H9 (cell line): Measurements from ENCODE around the gene UGT1A3. TPM values are rescaled to one million over a fixed set of nuclear protein-coding genes. Genes with fewer than 3 reads are reported as not detected.

Source experiments
- DNase-seq: peaks from one replicate; pipeline ENCODE4 v3.0.0-alpha.2; 2017
- H2AFZ ChIP-seq: one replicate; pipeline ENCODE4 v1.6.1; 2013; ENCODE audit warnings: mild to moderate bottlenecking, low read length, control low read depth, moderate library complexity
- H2AK5ac ChIP-seq: 2 replicates; pipeline ENCODE4 v1.6.1; 2013; ENCODE audit warnings: low read length, control low read depth, mixed read lengths; ENCODE audit not compliant: insufficient read length
- H2BK120ac ChIP-seq: one replicate; pipeline ENCODE4 v1.6.1; 2013; ENCODE audit warnings: low read depth, mild to moderate bottlenecking, low read length, control low read depth, inconsistent platforms; ENCODE audit not compliant: poor library complexity, severe bottlenecking
- H2BK12ac ChIP-seq: 2 replicates; pipeline ENCODE4 v1.6.1; 2013; ENCODE audit warnings: low read length, control low read depth, mixed read lengths, low read depth; ENCODE audit not compliant: insufficient read length
- H2BK15ac ChIP-seq: 2 replicates; pipeline ENCODE4 v1.6.1; 2013; ENCODE audit warnings: low read depth, low read length, control low read depth
- H2BK20ac ChIP-seq: one replicate; pipeline ENCODE4 v1.6.1; 2013; ENCODE audit warnings: low read depth, mild to moderate bottlenecking, low read length, control low read depth, inconsistent platforms; ENCODE audit not compliant: poor library complexity, severe bottlenecking
- H2BK5ac ChIP-seq: 2 replicates; pipeline ENCODE4 v1.6.1; 2013; ENCODE audit warnings: low read length, control low read depth, mixed read lengths; ENCODE audit not compliant: insufficient read length
- H3K14ac ChIP-seq: 2 replicates; pipeline ENCODE4 v1.6.1; 2013; ENCODE audit warnings: low read length, control low read depth; ENCODE audit not compliant: insufficient read depth
- H3K18ac ChIP-seq: 2 replicates; pipeline ENCODE4 v1.6.1; 2013; ENCODE audit warnings: low read depth, mild to moderate bottlenecking, mixed read lengths, low read length, control low read depth; ENCODE audit not compliant: insufficient read length
- H3K23ac ChIP-seq: 2 replicates; pipeline ENCODE4 v1.6.1; 2013; ENCODE audit warnings: low read length, control low read depth, mixed read lengths, low read depth; ENCODE audit not compliant: insufficient read length
- H3K23me2 ChIP-seq: 2 replicates; pipeline ENCODE4 v1.6.1; 2013; ENCODE audit warnings: low read depth, mild to moderate bottlenecking, mixed read lengths, low read length, control low read depth; ENCODE audit not compliant: insufficient read length, poor library complexity, severe bottlenecking
- H3K27ac ChIP-seq: 2 replicates; pipeline ENCODE4 v1.5.1; 2013; ENCODE audit warnings: low read length, control low read depth, mixed read lengths, low read depth; ENCODE audit not compliant: insufficient read length
- H3K27me3 ChIP-seq: 2 replicates; pipeline ENCODE4 v1.6.1; 2013; ENCODE audit warnings: low read length, control low read depth, inconsistent platforms; ENCODE audit not compliant: insufficient read depth
- H3K4ac ChIP-seq: 2 replicates; pipeline ENCODE4 v1.6.1; 2013; ENCODE audit warnings: low read depth, mild to moderate bottlenecking, control low read depth, inconsistent platforms, low read length, moderate library complexity
- H3K4me1 ChIP-seq: 2 replicates; pipeline ENCODE4 v1.6.1; 2013; ENCODE audit warnings: low read length, control low read depth, inconsistent platforms; ENCODE audit not compliant: insufficient read depth
- H3K4me2 ChIP-seq: 2 replicates; pipeline ENCODE4 v1.6.1; 2013; ENCODE audit warnings: low read length, control low read depth, mixed read lengths; ENCODE audit not compliant: insufficient read length, insufficient read depth
- H3K56ac ChIP-seq: 2 replicates; pipeline ENCODE4 v1.6.1; 2013; ENCODE audit warnings: low read depth, mild to moderate bottlenecking, mixed read lengths, low read length, control low read depth; ENCODE audit not compliant: insufficient read length
- H3K79me1 ChIP-seq: 2 replicates; pipeline ENCODE4 v1.6.1; 2013; ENCODE audit warnings: low read depth, mild to moderate bottlenecking, moderate library complexity, low read length, control low read depth, inconsistent platforms; ENCODE audit not compliant: insufficient read depth, poor library complexity, severe bottlenecking
- H3K79me2 ChIP-seq: 2 replicates; pipeline ENCODE4 v1.6.1; 2013; ENCODE audit warnings: low read length, control low read depth, inconsistent platforms; ENCODE audit not compliant: insufficient read depth
- H3K9ac ChIP-seq: 2 replicates; pipeline ENCODE4 v1.6.1; 2013; ENCODE audit warnings: low read length, control low read depth, mixed read lengths; ENCODE audit not compliant: insufficient read length; ENCODE audit errors: extremely low read depth
- H3K9me3 ChIP-seq: one replicate; pipeline ENCODE4 v1.6.1; 2013; ENCODE audit warnings: low read depth, low read length, inconsistent platforms; ENCODE audit not compliant: control insufficient read depth
- H3T11ph ChIP-seq: one replicate; pipeline ENCODE4 v1.6.1; 2013; ENCODE audit warnings: mild to moderate bottlenecking, low read length, control low read depth, inconsistent platforms
- H4K20me1 ChIP-seq: one replicate; pipeline ENCODE4 v1.6.1; 2013; ENCODE audit not compliant: control insufficient read depth, insufficient read length, insufficient read depth
- H4K5ac ChIP-seq: 2 replicates; pipeline ENCODE4 v1.6.1; 2013; ENCODE audit warnings: low read depth, mild to moderate bottlenecking, mixed read lengths, low read length, control low read depth; ENCODE audit not compliant: insufficient read length
- H4K8ac ChIP-seq: replicated peaks from 2 replicates; pipeline ENCODE4 v1.6.1; 2013; ENCODE audit warnings: low read length, control low read depth, mixed read lengths, low read depth; ENCODE audit not compliant: insufficient read length
- H4K91ac ChIP-seq: 2 replicates; pipeline ENCODE4 v1.6.1; 2013; ENCODE audit warnings: low read depth, mild to moderate bottlenecking, moderate library complexity, mixed read lengths, low read length, control low read depth; ENCODE audit not compliant: insufficient read length
- H3K27ac Mint-ChIP-seq, 3 experiments: 2 replicates in 2 of 3; 3 replicates in 1 of 3; pipeline ENCODE4 v1.8.0; 2020 to 2021; ENCODE audit warnings: mixed read lengths in 3 of 3, mild to moderate bottlenecking in 1 of 3, moderate library complexity in 1 of 3
- H3K27me3 Mint-ChIP-seq: 2 replicates; pipeline ENCODE4 v1.8.0; 2021; ENCODE audit warnings: low read depth, mild to moderate bottlenecking, moderate library complexity, mixed read lengths
- H3K36me3 Mint-ChIP-seq, 3 experiments: 2 replicates in 2 of 3; 3 replicates in 1 of 3; pipeline ENCODE4 v1.8.0; 2020 to 2021; ENCODE audit warnings: low read depth in 3 of 3, mixed read lengths in 3 of 3; ENCODE audit not compliant: insufficient read depth in 1 of 3
- H3K4me1 Mint-ChIP-seq, 2 experiments: 2 replicates each; pipeline ENCODE4 v1.8.0; 2020; ENCODE audit warnings: mixed read lengths in 2 of 2
- H3K4me3 Mint-ChIP-seq, 2 experiments: 2 replicates in 1 of 2; 3 replicates in 1 of 2; pipeline ENCODE4 v1.8.0; 2020 to 2021; ENCODE audit warnings: mild to moderate bottlenecking in 2 of 2, mixed read lengths in 2 of 2, moderate library complexity in 1 of 2
- H3K9me3 Mint-ChIP-seq, 2 experiments: 2 replicates in 1 of 2; 3 replicates in 1 of 2; pipeline ENCODE4 v1.8.0; 2020; ENCODE audit warnings: mild to moderate bottlenecking in 2 of 2, mixed read lengths in 2 of 2, moderate library complexity in 1 of 2
- WGBS: extraction: QIAGEN DNeasy Blood & Tissue Kit; methylation state at CpG from one replicate; pipeline ENCODE4 v1.1.7; 2013; ENCODE audit warnings: missing lambda C conversion rate, low lambda C conversion rate, mixed read lengths; ENCODE audit not compliant: insufficient read length; ENCODE audit errors: extremely low coverage; 5-methylcytosine and 5-hydroxymethylcytosine counted together
- total RNA-seq: library from RNA; stranded (reverse); gene quantifications from 2 replicates; pipeline ENCODE4 v1.2.1, GENCODE V29; 2021
- TF ChIP-seq, protein P1 (sequence below): fragments of 200-600 bp; sonication (generic); conservative IDR thresholded peaks from 3 replicates; pipeline ENCODE4 v1.8.0; 2021; ENCODE audit warnings: antibody characterized with exemption, mild to moderate bottlenecking

The UGT1A3 gene
- total RNA-seq, 1 experiment from 2014 or later: not detected

DNA sequence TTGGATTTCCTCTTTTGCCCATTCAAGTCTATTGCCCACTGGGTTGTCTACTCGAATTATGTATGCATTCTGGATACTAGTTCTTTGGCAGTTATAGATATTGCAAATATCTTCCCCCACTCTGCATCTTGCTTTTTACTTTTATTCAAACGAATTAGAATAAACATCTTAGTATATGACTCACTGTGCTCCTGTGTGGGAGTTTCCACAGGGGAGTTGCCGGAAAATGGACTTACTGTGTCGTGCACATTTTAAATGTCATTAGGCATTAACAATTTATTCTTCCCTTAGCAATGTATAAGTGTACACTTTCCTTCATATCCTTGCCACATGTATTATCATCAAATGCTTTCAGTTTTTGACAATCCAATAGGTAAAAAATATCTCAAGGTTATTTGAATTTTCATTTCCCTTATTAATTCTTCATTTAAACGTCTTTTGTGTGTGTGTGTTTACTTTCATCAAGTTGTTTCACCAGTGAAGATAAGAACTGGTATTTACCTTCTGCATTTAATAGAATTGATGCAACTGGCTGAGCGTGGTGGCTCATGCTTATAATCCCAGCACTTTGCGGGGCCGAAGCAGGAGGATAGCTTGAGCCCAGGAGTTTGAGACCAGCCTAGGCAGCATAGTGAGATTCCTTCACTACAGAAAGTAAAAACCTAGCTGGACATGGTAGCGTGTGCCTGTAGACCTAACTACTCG is 20.8 kb upstream of the UGT1A3 start:
- no CpG with 5 or more reads among the region's 10 CpGs for WGBS
- Histone ChIP-seq H4K91ac (no peak overlapping the region), H2AK5ac (no peak overlapping the region), H2BK120ac (no peak overlapping the region), H3K18ac (no peak overlapping the region), H3K4me1 (no peaks in the 10 kb centered on the region), H3K79me1 (no peaks in the 10 kb centered on the region), H4K8ac (no peak overlapping the region), H2BK12ac (no peak overlapping the region), H2AFZ (no peak overlapping the region), H4K20me1 (no peaks in the 10 kb centered on the region), H3K23me2 (peaks cover 5% of the 10 kb centered on the region), H2BK15ac (no peak overlapping the region), H3K27ac (no peak overlapping the region), H3K23ac (no peak overlapping the region), H2BK5ac (no peak overlapping the region), H3K4ac (no peak overlapping the region), H3T11ph (no peak overlapping the region), H3K79me2 (no peaks in the 10 kb centered on the region), H2BK20ac (no peak overlapping the region), H3K4me2 (no peak overlapping the region), H3K9me3 (no peaks in the 10 kb centered on the region), H3K56ac (no peak overlapping the region), H3K9ac (no peak overlapping the region), H4K5ac (no peak overlapping the region), H3K27me3 (no peaks in the 10 kb centered on the region), H3K14ac (no peak overlapping the region)
- DNase-seq: no peak
- H3K36me3 Mint-ChIP-seq: peaks cover 0 to 6% (median 0%) of the 10 kb centered on the region in 3 experiments; a peak in 1 of 7 replicates
- H3K4me1 Mint-ChIP-seq: peaks cover 7% of the 10 kb centered on the region in 2 experiments
- peaks cover 4% of the 10 kb centered on the region in 2 experiments; a peak in 3 of 5 replicates for H3K9me3 Mint-ChIP-seq
- H3K27ac Mint-ChIP-seq: no peak overlapping the region
- H3K4me3 Mint-ChIP-seq: no peak overlapping the region
- TF ChIP-seq, protein P1, sequence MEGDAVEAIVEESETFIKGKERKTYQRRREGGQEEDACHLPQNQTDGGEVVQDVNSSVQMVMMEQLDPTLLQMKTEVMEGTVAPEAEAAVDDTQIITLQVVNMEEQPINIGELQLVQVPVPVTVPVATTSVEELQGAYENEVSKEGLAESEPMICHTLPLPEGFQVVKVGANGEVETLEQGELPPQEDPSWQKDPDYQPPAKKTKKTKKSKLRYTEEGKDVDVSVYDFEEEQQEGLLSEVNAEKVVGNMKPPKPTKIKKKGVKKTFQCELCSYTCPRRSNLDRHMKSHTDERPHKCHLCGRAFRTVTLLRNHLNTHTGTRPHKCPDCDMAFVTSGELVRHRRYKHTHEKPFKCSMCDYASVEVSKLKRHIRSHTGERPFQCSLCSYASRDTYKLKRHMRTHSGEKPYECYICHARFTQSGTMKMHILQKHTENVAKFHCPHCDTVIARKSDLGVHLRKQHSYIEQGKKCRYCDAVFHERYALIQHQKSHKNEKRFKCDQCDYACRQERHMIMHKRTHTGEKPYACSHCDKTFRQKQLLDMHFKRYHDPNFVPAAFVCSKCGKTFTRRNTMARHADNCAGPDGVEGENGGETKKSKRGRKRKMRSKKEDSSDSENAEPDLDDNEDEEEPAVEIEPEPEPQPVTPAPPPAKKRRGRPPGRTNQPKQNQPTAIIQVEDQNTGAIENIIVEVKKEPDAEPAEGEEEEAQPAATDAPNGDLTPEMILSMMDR: no peak
- peaks cover 8% of the 10 kb centered on the region for H3K27me3 Mint-ChIP-seq
